ENCODE measurements around the gene FOXP1.

The FOXP1 gene

GRCh38 chr3:71599416-71599815, 15.9 kb upstream of the FOXP1 start:
- Mint-ChIP-seq H3K27me3 (ENCODE audit: low read depth) (no peaks in the 10 kb centered on the region), H3K4me3 (no peak overlapping the region), H3K9me3 (peaks cover 3% of the 10 kb centered on the region), H3K27ac (peak overlapping the region in 1 of 3 experiments; percentile 24), H3K36me3 (ENCODE audit: low read depth) (no peaks in the 10 kb centered on the region), H3K4me1 (peaks cover 19% of the 10 kb centered on the region)
- TF ChIP-seq CTCF (IDR thresholded peaks at IDR 0.05; ENCODE audit: unreplicated experiment in 3 of 3): no peak

GRCh38 chr3:71598292-71598691, 14.8 kb upstream of the FOXP1 start:
- no peak for TF ChIP-seq CTCF (IDR thresholded peaks at IDR 0.05; ENCODE audit: unreplicated experiment in 3 of 3)
- no peaks in the 10 kb centered on the region for H3K36me3 Mint-ChIP-seq (ENCODE audit: low read depth)
- H3K4me1 Mint-ChIP-seq: peaks cover 19% of the 10 kb centered on the region
- H3K4me3 Mint-ChIP-seq: no peak overlapping the region
- H3K27ac Mint-ChIP-seq: no peak overlapping the region
- H3K9me3 Mint-ChIP-seq: no peaks in the 10 kb centered on the region
- no peaks in the 10 kb centered on the region for H3K27me3 Mint-ChIP-seq (ENCODE audit: low read depth)

DNA sequence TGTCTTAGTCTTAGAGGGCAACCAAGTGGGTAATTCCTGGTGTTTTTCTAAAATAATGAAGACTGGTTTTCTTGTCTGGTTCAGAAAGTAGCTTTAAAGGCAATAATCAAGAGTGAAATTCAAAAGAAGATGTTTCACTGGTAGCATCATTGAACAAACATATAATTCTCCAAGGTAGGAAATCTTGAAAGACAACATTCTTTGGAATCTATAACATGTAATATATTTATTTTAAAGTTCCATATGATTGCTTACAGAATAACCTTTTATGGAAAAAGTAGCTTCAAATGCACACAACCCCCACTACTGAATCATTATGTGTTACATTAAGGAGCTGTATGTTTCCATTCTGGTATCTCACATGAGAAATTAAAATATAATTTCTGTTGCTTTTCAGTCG, 13.8 kb upstream of the FOXP1 start:
- H3K27me3 Mint-ChIP-seq (ENCODE audit: low read depth): no peaks in the 10 kb centered on the region
- no peak overlapping the region for H3K27ac Mint-ChIP-seq
- peaks cover 19% of the 10 kb centered on the region for H3K4me1 Mint-ChIP-seq
- no peaks in the 10 kb centered on the region for H3K36me3 Mint-ChIP-seq (ENCODE audit: low read depth)
- TF ChIP-seq CTCF (IDR thresholded peaks at IDR 0.05; ENCODE audit: unreplicated experiment in 3 of 3): no peak
- H3K9me3 Mint-ChIP-seq: no peaks in the 10 kb centered on the region
- H3K4me3 Mint-ChIP-seq: no peak overlapping the region

DNA sequence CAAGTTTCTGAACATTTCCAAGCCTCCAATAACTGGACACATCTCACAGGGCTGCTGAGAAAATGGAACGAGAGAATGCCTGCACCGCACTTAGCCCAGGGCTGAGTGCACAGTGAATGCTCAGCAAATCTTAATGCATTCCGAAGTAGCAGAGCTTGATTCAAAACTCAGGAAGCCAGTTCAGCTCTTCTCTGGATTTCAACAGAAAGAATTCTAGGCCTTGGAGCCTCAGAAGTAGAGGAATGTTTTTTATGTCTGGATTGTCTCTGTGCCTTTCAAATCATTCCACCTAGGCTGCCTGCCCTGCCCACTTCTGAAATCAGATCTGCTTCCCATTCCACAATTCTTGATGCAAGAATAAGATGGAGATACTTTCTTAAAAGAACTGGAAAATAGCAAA, 9.6 kb upstream of the FOXP1 start:
- Mint-ChIP-seq H3K27ac (no peak overlapping the region), H3K9me3 (peaks cover 8% of the 10 kb centered on the region), H3K4me1 (no peaks in the 10 kb centered on the region), H3K27me3 (ENCODE audit: low read depth) (no peaks in the 10 kb centered on the region), H3K36me3 (ENCODE audit: low read depth) (peaks cover 8% of the 10 kb centered on the region), H3K4me3 (no peak overlapping the region)
- TF ChIP-seq CTCF (IDR thresholded peaks at IDR 0.05; ENCODE audit: unreplicated experiment in 3 of 3): no peak

DNA sequence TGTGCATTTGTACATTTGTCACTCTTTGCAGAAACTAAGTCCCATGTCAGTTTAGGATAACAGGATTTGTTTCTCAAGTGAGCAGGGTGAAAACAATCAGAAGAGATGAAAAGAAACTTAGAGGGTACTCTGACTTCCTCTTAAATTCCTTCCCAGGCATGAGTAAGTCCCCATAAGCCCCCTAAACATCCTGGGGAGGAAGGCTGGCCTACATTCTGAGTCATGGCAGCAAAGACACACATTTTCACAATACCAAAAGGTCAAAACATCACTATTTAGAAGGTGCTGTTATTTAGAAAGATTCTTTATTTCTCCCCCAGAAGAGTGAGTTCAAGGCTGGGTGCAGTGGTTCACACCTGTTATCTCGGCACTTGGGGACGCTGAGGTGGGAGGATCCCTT, 7.6 kb upstream of the FOXP1 start:
- Mint-ChIP-seq H3K9me3 (peaks cover 8% of the 10 kb centered on the region), H3K27ac (no peak overlapping the region), H3K27me3 (ENCODE audit: low read depth) (no peaks in the 10 kb centered on the region), H3K4me1 (peaks cover 5% of the 10 kb centered on the region), H3K4me3 (no peak overlapping the region), H3K36me3 (ENCODE audit: low read depth) (peaks cover 8% of the 10 kb centered on the region)
- no peak for TF ChIP-seq CTCF (IDR thresholded peaks at IDR 0.05; ENCODE audit: unreplicated experiment in 3 of 3)

DNA sequence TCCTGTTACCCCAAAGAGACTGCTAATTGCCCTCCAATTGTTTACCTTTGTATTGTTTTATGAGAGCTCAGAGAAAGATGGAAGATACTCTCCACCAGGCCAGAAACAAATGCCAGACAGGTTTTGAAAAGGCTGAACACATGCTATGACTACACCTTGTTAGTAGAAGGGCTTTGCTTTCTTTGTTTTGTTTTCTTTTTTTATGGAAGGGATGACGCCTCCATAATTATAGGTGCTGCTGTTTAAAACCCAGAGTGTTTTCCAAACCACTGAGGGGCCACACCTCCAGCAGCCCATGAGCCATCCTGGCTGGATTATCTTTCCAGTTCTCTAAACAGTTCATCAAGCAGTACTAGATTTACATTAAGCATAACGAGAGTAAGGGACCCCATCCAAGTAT, 5.6 kb upstream of the FOXP1 start:
- TF ChIP-seq CTCF (IDR thresholded peaks at IDR 0.05; ENCODE audit: unreplicated experiment in 3 of 3): no peak
- Mint-ChIP-seq H3K27ac (no peak overlapping the region), H3K4me1 (peaks cover 22% of the 10 kb centered on the region), H3K9me3 (peaks cover 8% of the 10 kb centered on the region), H3K4me3 (no peak overlapping the region), H3K36me3 (ENCODE audit: low read depth) (peaks cover 8% of the 10 kb centered on the region), H3K27me3 (ENCODE audit: low read depth) (no peaks in the 10 kb centered on the region)
